Neural cell (in vitro differentiated cells): ENCODE data around the gene TMC1. TPM values are rescaled to one million over a fixed set of nuclear protein-coding genes. Genes with fewer than 3 reads are reported as not detected.

Source experiments
- H2AFZ ChIP-seq: fragments of 200-600, 300-800 bp; sonication (generic), shearing (Covaris generic); 2 replicates; pipeline ENCODE4 v1.6.0; 2014; ENCODE audit warnings: low read depth, mild to moderate bottlenecking, antibody characterized with exemption, low read length, moderate library complexity
- H3F3A ChIP-seq: fragments of 200-600 bp; shearing (Covaris generic); 2 replicates; pipeline ENCODE4 v1.6.1; 2016; ENCODE audit warnings: mild to moderate bottlenecking, moderate library complexity, mixed read lengths, antibody characterized with exemption, low read length; ENCODE audit not compliant: insufficient read depth, poor library complexity, severe bottlenecking
- H3K27ac ChIP-seq: fragments of 200-600, 300-800 bp; sonication (generic), shearing (Covaris generic); 2 replicates; pipeline ENCODE4 v1.5.1; 2014; ENCODE audit warnings: mild to moderate bottlenecking, low read length, moderate library complexity
- H3K27me3 ChIP-seq: fragments of 300-800, 200-600 bp; sonication (generic), shearing (Covaris generic); 2 replicates; pipeline ENCODE4 v1.6.0; 2014; ENCODE audit warnings: mild to moderate bottlenecking, low read depth, low read length, moderate library complexity; ENCODE audit not compliant: insufficient read depth
- H3K36me3 ChIP-seq: fragments of 300-800, 200-600 bp; sonication (generic), shearing (Covaris generic); 2 replicates; pipeline ENCODE4 v1.5.1; 2014; ENCODE audit warnings: mild to moderate bottlenecking, antibody characterized with exemption, low read length, moderate library complexity; ENCODE audit not compliant: insufficient read depth
- H3K4me2 ChIP-seq: fragments of 300-800, 200-600 bp; sonication (generic), shearing (Covaris generic); 2 replicates; pipeline ENCODE4 v1.6.0; 2014; ENCODE audit warnings: mild to moderate bottlenecking, low read length
- H3K4me3 ChIP-seq: fragments of 300-800, 200-600 bp; sonication (generic), shearing (Covaris generic); 2 replicates; pipeline ENCODE4 v1.5.1; 2014; ENCODE audit warnings: mild to moderate bottlenecking, low read length, moderate library complexity
- H3K79me2 ChIP-seq: fragments of 200-600 bp; shearing (Covaris generic); replicated peaks from 2 replicates; pipeline ENCODE4 v1.6.0; 2014; ENCODE audit warnings: mild to moderate bottlenecking, low read length, moderate library complexity; ENCODE audit not compliant: insufficient read depth
- H3K9ac ChIP-seq: fragments of 300-800, 200-600 bp; sonication (generic), shearing (Covaris generic); 2 replicates; pipeline ENCODE4 v1.6.1; 2016; ENCODE audit warnings: mild to moderate bottlenecking, low read length, mixed read lengths
- H3K9me2 ChIP-seq: fragments of 200-600 bp; shearing (Covaris generic); 2 replicates; pipeline ENCODE4 v1.6.1; 2016; ENCODE audit warnings: mild to moderate bottlenecking, low read length, mixed read lengths; ENCODE audit not compliant: insufficient read depth
- H3K9me3 ChIP-seq: fragments of 200-600, 300-800 bp; sonication (generic), shearing (Covaris generic); 2 replicates; pipeline ENCODE4 v1.6.1; 2016; ENCODE audit warnings: mild to moderate bottlenecking, mixed run types, low read length, moderate library complexity, mixed read lengths
- H4K20me1 ChIP-seq: fragments of 200-600 bp; shearing (Covaris generic); 2 replicates; pipeline ENCODE4 v1.6.1; 2016; ENCODE audit warnings: mild to moderate bottlenecking, mixed run types; ENCODE audit not compliant: insufficient read depth
- CTCF ChIP-seq: fragments of 450-650 bp; IDR thresholded peaks from 2 replicates; pipeline ENCODE4 v1.5.1; 2014; ENCODE audit warnings: antibody characterized with exemption, mild to moderate bottlenecking, moderate library complexity; ENCODE audit not compliant: poor library complexity, severe bottlenecking
- EP300 ChIP-seq: fragments of 450-650 bp; conservative IDR thresholded peaks from 2 replicates; pipeline ENCODE4 v1.6.1; 2014; ENCODE audit warnings: antibody characterized with exemption, mild to moderate bottlenecking, moderate library complexity; ENCODE audit not compliant: poor library complexity, severe bottlenecking
- EZH2 ChIP-seq: fragments of 200-600, 300-800 bp; shearing (Covaris generic), sonication (generic); IDR thresholded peaks from 2 replicates; pipeline ENCODE4 v1.6.1; 2014; ENCODE audit warnings: antibody characterized with exemption, low read length, borderline replicate concordance, mild to moderate bottlenecking; ENCODE audit not compliant: insufficient read depth, poor library complexity, severe bottlenecking
- MXI1 ChIP-seq: fragments of 450-650 bp; conservative IDR thresholded peaks from 2 replicates; pipeline ENCODE4 v1.6.1; 2014; ENCODE audit warnings: antibody characterized with exemption, mild to moderate bottlenecking; ENCODE audit not compliant: poor library complexity, severe bottlenecking
- POLR2AphosphoS5 ChIP-seq: IDR thresholded peaks from 2 replicates; pipeline ENCODE4 v1.6.1; 2012
- RAD21 ChIP-seq: fragments of 450-650 bp; conservative IDR thresholded peaks from 2 replicates; pipeline ENCODE4 v1.6.1; 2014; ENCODE audit warnings: antibody characterized with exemption, mild to moderate bottlenecking, moderate library complexity
- REST ChIP-seq: IDR thresholded peaks from 2 replicates; pipeline ENCODE4 v1.6.1; 2012; ENCODE audit warnings: borderline replicate concordance
- SMC3 ChIP-seq: fragments of 450-650 bp; conservative IDR thresholded peaks from 2 replicates; pipeline ENCODE4 v1.6.1; 2014; ENCODE audit warnings: antibody characterized with exemption, mild to moderate bottlenecking, moderate library complexity; ENCODE audit not compliant: poor library complexity
- TAF1 ChIP-seq: IDR thresholded peaks from 2 replicates; pipeline ENCODE4 v1.6.1; 2012; ENCODE audit warnings: low read depth
- polyA plus RNA-seq: library from polyadenylated mRNA; depleted of rRNA; stranded (reverse); fragments of >200 nt; gene quantifications from 2 replicates; pipeline ENCODE4 v1.2.3, GENCODE V29; 2014

Gene TMC1
- polyA plus RNA-seq, 1 donor from 2014 or later: not detected

GRCh38 chr9:72618811-72619210 is 97.4 kb downstream of the TMC1 start:
- Histone ChIP-seq H3K4me2 (no peak overlapping the region), H3K9me3 (no peaks in the 10 kb centered on the region), H3K27ac (no peak overlapping the region), H3F3A (no peaks in the 10 kb centered on the region), H3K79me2 (no peaks in the 10 kb centered on the region), H3K9ac (no peak overlapping the region), H3K27me3 (no peaks in the 10 kb centered on the region), H3K4me3 (no peak overlapping the region), H4K20me1 (no peaks in the 10 kb centered on the region), H3K9me2 (no peaks in the 10 kb centered on the region), H2AFZ (no peak overlapping the region), H3K36me3 (no peaks in the 10 kb centered on the region)
- TF ChIP-seq CTCF (no peak), TAF1 (no peak), RAD21 (no peak), POLR2AphosphoS5 (no peak), SMC3 (no peak), MXI1 (no peak), EZH2 (no peak), EP300 (no peak), REST (no peak)

GRCh38 chr9:72622186-72622585 is 100.8 kb downstream of the TMC1 start:
- H3K9me3 ChIP-seq: no peaks in the 10 kb centered on the region
- no peaks in the 10 kb centered on the region for H3K27me3 ChIP-seq
- TF ChIP-seq REST: no peak
- no peak for TF ChIP-seq SMC3
- TF ChIP-seq MXI1: no peak
- no peak for TF ChIP-seq TAF1
- H3K27ac ChIP-seq: no peak overlapping the region
- no peaks in the 10 kb centered on the region for H3K79me2 ChIP-seq
- H4K20me1 ChIP-seq: no peaks in the 10 kb centered on the region
- H3K9me2 ChIP-seq: no peaks in the 10 kb centered on the region
- no peaks in the 10 kb centered on the region for H3F3A ChIP-seq
- no peak overlapping the region for H3K4me3 ChIP-seq
- H3K4me2 ChIP-seq: no peak overlapping the region
- no peaks in the 10 kb centered on the region for H3K36me3 ChIP-seq
- H2AFZ ChIP-seq: no peak overlapping the region
- H3K9ac ChIP-seq: no peak overlapping the region
